Measurements from ENCODE around the gene SPTSSB.

The SPTSSB gene

GRCh38 chr3:161405087-161405486 lies 33.8 kb upstream of the SPTSSB start:
- no peak overlapping the region for H3K4me3 ChIP-seq (ENCODE audit: low read depth, low read length)
- no peak for DNase-seq (ENCODE audit: low read depth)
- no peak for TF ChIP-seq CTCF (IDR thresholded peaks at IDR 0.05; ENCODE audit: low read depth, low read length, missing control alignments)

GRCh38 chr3:161403251-161403650 lies 31.9 kb upstream of the SPTSSB start:
- DNase-seq (ENCODE audit: low read depth), result no peak
- TF ChIP-seq CTCF (IDR thresholded peaks at IDR 0.05; ENCODE audit: low read depth, low read length, missing control alignments), result no peak
- no peak overlapping the region for H3K4me3 ChIP-seq (ENCODE audit: low read depth, low read length)

- no peak overlapping the region for H3K4me3 ChIP-seq (ENCODE audit: low read depth, low read length)
- TF ChIP-seq CTCF (IDR thresholded peaks at IDR 0.05; ENCODE audit: low read depth, low read length, missing control alignments), result no peak
- DNase-seq (ENCODE audit: low read depth), result no peak
Measured at GRCh38 chr3:161401389-161401788, 30.1 kb upstream of the SPTSSB start.

GRCh38 chr3:161400650-161401049 lies 29.3 kb upstream of the SPTSSB start:
- no peak overlapping the region for H3K4me3 ChIP-seq (ENCODE audit: low read depth, low read length)
- no peak for DNase-seq (ENCODE audit: low read depth)
- no peak for TF ChIP-seq CTCF (IDR thresholded peaks at IDR 0.05; ENCODE audit: low read depth, low read length, missing control alignments)

GRCh38 chr3:161395115-161396012 lies 24.0 kb upstream of the SPTSSB start:
- H3K4me3 ChIP-seq (ENCODE audit: low read depth, low read length), result no peak overlapping the region
- TF ChIP-seq CTCF (IDR thresholded peaks at IDR 0.05; ENCODE audit: low read depth, low read length, missing control alignments), result no peak
- DNase-seq (ENCODE audit: low read depth), result no peak

- TF ChIP-seq CTCF (IDR thresholded peaks at IDR 0.05; ENCODE audit: low read depth, low read length, missing control alignments), result no peak
- DNase-seq (ENCODE audit: low read depth), result no peak
- no peak overlapping the region for H3K4me3 ChIP-seq (ENCODE audit: low read depth, low read length)
Measured at GRCh38 chr3:161393803-161394202, 22.5 kb upstream of the SPTSSB start.

GRCh38 chr3:161393310-161393709 lies 22.0 kb upstream of the SPTSSB start:
- no peak for TF ChIP-seq CTCF (IDR thresholded peaks at IDR 0.05; ENCODE audit: low read depth, low read length, missing control alignments)
- DNase-seq (ENCODE audit: low read depth), result no peak
- no peak overlapping the region for H3K4me3 ChIP-seq (ENCODE audit: low read depth, low read length)
